MG63 (cell line): ENCODE data around the gene ZNF12. TPM values are rescaled to one million over a fixed set of nuclear protein-coding genes. Genes with fewer than 3 reads are reported as not detected.
"Not testable (repeated sequence)": the region's sequence is repeated elsewhere in the genome, so short reads cannot be mapped to it uniquely, and the experiment has no call there.

Experiments
- DNase-seq: peaks from one replicate; pipeline ENCODE4 v3.0.0-alpha.2; 2020
- H3K27me3 ChIP-seq: fragments of 250-450 bp; sonication (Bioruptor Pico); 2 replicates; pipeline ENCODE4 v1.5.1; 2020; ENCODE audit warnings: mild to moderate bottlenecking, moderate library complexity
- H3K36me3 ChIP-seq: fragments of 250-450 bp; sonication (Bioruptor Pico); 2 replicates; pipeline ENCODE4 v1.5.1; 2020; ENCODE audit warnings: mild to moderate bottlenecking, moderate library complexity
- H3K4me3 ChIP-seq: fragments of 250-450 bp; sonication (Bioruptor Pico); 2 replicates; pipeline ENCODE4 v1.5.1; 2020; ENCODE audit warnings: mild to moderate bottlenecking, moderate library complexity
- H3K9me3 ChIP-seq: fragments of 250-450 bp; sonication (Bioruptor Pico); 2 replicates; pipeline ENCODE4 v1.5.1; 2020; ENCODE audit warnings: mild to moderate bottlenecking, moderate library complexity
- total RNA-seq: library from RNA; depleted of rRNA; stranded (reverse); fragments of >200 nt; shearing (Covaris generic); gene quantifications from 2 replicates; pipeline ENCODE4 v1.2.3, GENCODE V29; 2014; ENCODE audit warnings: low replicate concordance; rRNA removed

The ZNF12 gene
- total RNA-seq, result 7.1 and 8.0 TPM in 2 replicates

- H3K27me3 ChIP-seq, result no peaks in the 10 kb centered on the region
Observed at GRCh38 chr7:6706666-6707407, at the start of gene ZNF12. Gene ZNF12 (minus strand): TSS chr7:6706947. CDS start chr7:6705173, 1,774 bp downstream.

GRCh38 chr7:6753964-6754363 lies 47.2 kb upstream of the ZNF12 start, which contains the start of gene RSPH10B2:
Gene RSPH10B2 (plus strand): TSS chr7:6754103. CDS start chr7:6757678, 3,575 bp downstream.
- H3K9me3 ChIP-seq, H3K4me3 ChIP-seq, DNase-seq, H3K36me3 ChIP-seq, H3K27me3 ChIP-seq: not testable (repeated sequence)

More at GRCh38 chr7:6706666-6707407, at the start of gene ZNF12:
- H3K9me3 ChIP-seq, result peaks cover 31% of the 10 kb centered on the region
- H3K4me3 ChIP-seq, result peak within 1 kb of the TSS; percentile 88
- DNase-seq, result peak; percentile 96
- peaks cover 33% of the 10 kb centered on the region for H3K36me3 ChIP-seq

- H3K27me3 ChIP-seq, H3K36me3 ChIP-seq, H3K9me3 ChIP-seq, H3K4me3 ChIP-seq, DNase-seq: not testable (repeated sequence)
Observed at GRCh38 chr7:6750173-6750572, 43.4 kb upstream of the ZNF12 start.

- DNase-seq, H3K4me3 ChIP-seq, H3K36me3 ChIP-seq, H3K9me3 ChIP-seq, H3K27me3 ChIP-seq: not testable (repeated sequence)
Observed at GRCh38 chr7:6749335-6749734, 42.6 kb upstream of the ZNF12 start.

GRCh38 chr7:6744410-6745100 lies 37.8 kb upstream of the ZNF12 start:
- not testable (repeated sequence) for H3K9me3 ChIP-seq, H3K27me3 ChIP-seq, DNase-seq, H3K36me3 ChIP-seq, H3K4me3 ChIP-seq

- DNase-seq, H3K27me3 ChIP-seq, H3K4me3 ChIP-seq, H3K9me3 ChIP-seq: not testable (repeated sequence)
- peaks cover 21% of the 10 kb centered on the region for H3K36me3 ChIP-seq
Observed at GRCh38 chr7:6738415-6738814, 31.7 kb upstream of the ZNF12 start.

- no peak for DNase-seq
- peaks cover 20% of the 10 kb centered on the region for H3K36me3 ChIP-seq
- no peaks in the 10 kb centered on the region for H3K9me3 ChIP-seq
- peak overlapping the region; percentile 77 for H3K4me3 ChIP-seq
- H3K27me3 ChIP-seq, result no peaks in the 10 kb centered on the region
Observed at GRCh38 chr7:6730343-6730633, 23.5 kb upstream of the ZNF12 start.

GRCh38 chr7:6729492-6730342 lies 23.0 kb upstream of the ZNF12 start:
- Histone ChIP-seq H3K9me3 (no peaks in the 10 kb centered on the region), H3K27me3 (no peaks in the 10 kb centered on the region), H3K36me3 (peaks cover 20% of the 10 kb centered on the region), H3K4me3 (peak overlapping the region; percentile 77)
- peak; percentile 91 for DNase-seq

- not testable (repeated sequence) for DNase-seq, H3K27me3 ChIP-seq, H3K9me3 ChIP-seq
- Histone ChIP-seq H3K36me3 (peaks cover 15% of the 10 kb centered on the region), H3K4me3 (peak overlapping the region; percentile 77)
Observed at GRCh38 chr7:6728893-6729491, 22.2 kb upstream of the ZNF12 start.

GRCh38 chr7:6727663-6728062 lies 20.9 kb upstream of the ZNF12 start:
- Histone ChIP-seq H3K36me3 (peaks cover 4% of the 10 kb centered on the region), H3K4me3 (no peak overlapping the region), H3K27me3 (no peaks in the 10 kb centered on the region), H3K9me3 (no peaks in the 10 kb centered on the region)
- no peak for DNase-seq

GRCh38 chr7:6726341-6726740 lies 19.6 kb upstream of the ZNF12 start:
- not testable (repeated sequence) for DNase-seq, H3K36me3 ChIP-seq, H3K27me3 ChIP-seq, H3K9me3 ChIP-seq, H3K4me3 ChIP-seq

- Histone ChIP-seq H3K9me3 (no peaks in the 10 kb centered on the region), H3K27me3 (no peaks in the 10 kb centered on the region), H3K4me3 (no peak overlapping the region), H3K36me3 (no peaks in the 10 kb centered on the region; the same call in 1 of the 2 replicates)
- no peak for DNase-seq
Observed at GRCh38 chr7:6725003-6725402, 18.3 kb upstream of the ZNF12 start.

GRCh38 chr7:6724351-6724750 lies 17.6 kb upstream of the ZNF12 start:
- H3K27me3 ChIP-seq, H3K9me3 ChIP-seq, H3K36me3 ChIP-seq, H3K4me3 ChIP-seq, DNase-seq: not testable (repeated sequence)

- Histone ChIP-seq H3K4me3 (no peak overlapping the region), H3K9me3 (no peaks in the 10 kb centered on the region), H3K36me3 (no peaks in the 10 kb centered on the region), H3K27me3 (no peaks in the 10 kb centered on the region)
- no peak for DNase-seq
Observed at GRCh38 chr7:6718124-6718523, 11.4 kb upstream of the ZNF12 start.

GRCh38 chr7:6715898-6716297 lies 9.2 kb upstream of the ZNF12 start:
- not testable (repeated sequence) for H3K36me3 ChIP-seq, H3K9me3 ChIP-seq, DNase-seq, H3K4me3 ChIP-seq, H3K27me3 ChIP-seq

- DNase-seq, result no peak
- 0 out of 2 replicates have a peak, but pooled peaks cover 3% of the 10 kb centered on the region for H3K9me3 ChIP-seq
- no peak overlapping the region for H3K4me3 ChIP-seq
- no peaks in the 10 kb centered on the region for H3K36me3 ChIP-seq
- H3K27me3 ChIP-seq, result no peaks in the 10 kb centered on the region
Observed at GRCh38 chr7:6714360-6714759, 7.6 kb upstream of the ZNF12 start.

GRCh38 chr7:6709808-6710207 lies 3.1 kb upstream of the ZNF12 start:
- DNase-seq, result no peak
- no peak overlapping the region for H3K4me3 ChIP-seq
- H3K27me3 ChIP-seq, result no peaks in the 10 kb centered on the region
- peaks cover 9% of the 10 kb centered on the region for H3K36me3 ChIP-seq
- H3K9me3 ChIP-seq, result peaks cover 16% of the 10 kb centered on the region
